ENCODE measurements around the gene ADAMTS12. TPM values are rescaled to one million over a fixed set of nuclear protein-coding genes. Genes with fewer than 3 reads are reported as not detected.

ADAMTS12 gene
- total and polyA plus RNA-seq, 4 donors: 0.49 to 6.4 (median 2.3) TPM

- WGBS: 90% methylated on average over 1 of the region's 1 CpG
- TF ChIP-seq ZBTB33 (IDR thresholded peaks at IDR 0.05): no peak
- no peak for TF ChIP-seq GABPA (IDR thresholded peaks at IDR 0.05 in 1 of 2, conservative IDR thresholded peaks at IDR 0.05 in 1 of 2)
- no peak for TF ChIP-seq FOXA1 (IDR thresholded peaks at IDR 0.05)
- TF ChIP-seq EGR1 (IDR thresholded peaks at IDR 0.05; ENCODE audit: low read depth in 2 of 2): no peak
- TF ChIP-seq JUND (IDR thresholded peaks at IDR 0.05): no peak
- no peak for TF ChIP-seq HNF4A (conservative IDR thresholded peaks at IDR 0.05)
- TF ChIP-seq ATF3 (IDR thresholded peaks at IDR 0.05): no peak
- no peak for TF ChIP-seq TAF1 (conservative IDR thresholded peaks at IDR 0.05)
- no peak for TF ChIP-seq YY1 (IDR thresholded peaks at IDR 0.05)
- TF ChIP-seq, protein P1, sequence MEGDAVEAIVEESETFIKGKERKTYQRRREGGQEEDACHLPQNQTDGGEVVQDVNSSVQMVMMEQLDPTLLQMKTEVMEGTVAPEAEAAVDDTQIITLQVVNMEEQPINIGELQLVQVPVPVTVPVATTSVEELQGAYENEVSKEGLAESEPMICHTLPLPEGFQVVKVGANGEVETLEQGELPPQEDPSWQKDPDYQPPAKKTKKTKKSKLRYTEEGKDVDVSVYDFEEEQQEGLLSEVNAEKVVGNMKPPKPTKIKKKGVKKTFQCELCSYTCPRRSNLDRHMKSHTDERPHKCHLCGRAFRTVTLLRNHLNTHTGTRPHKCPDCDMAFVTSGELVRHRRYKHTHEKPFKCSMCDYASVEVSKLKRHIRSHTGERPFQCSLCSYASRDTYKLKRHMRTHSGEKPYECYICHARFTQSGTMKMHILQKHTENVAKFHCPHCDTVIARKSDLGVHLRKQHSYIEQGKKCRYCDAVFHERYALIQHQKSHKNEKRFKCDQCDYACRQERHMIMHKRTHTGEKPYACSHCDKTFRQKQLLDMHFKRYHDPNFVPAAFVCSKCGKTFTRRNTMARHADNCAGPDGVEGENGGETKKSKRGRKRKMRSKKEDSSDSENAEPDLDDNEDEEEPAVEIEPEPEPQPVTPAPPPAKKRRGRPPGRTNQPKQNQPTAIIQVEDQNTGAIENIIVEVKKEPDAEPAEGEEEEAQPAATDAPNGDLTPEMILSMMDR (IDR thresholded peaks at IDR 0.05; ENCODE audit: low read depth, low read length, missing input control): no peak
- TF ChIP-seq SP1 (IDR thresholded peaks at IDR 0.05): no peak
- TF ChIP-seq FOXA2 (IDR thresholded peaks at IDR 0.05): no peak
- TF ChIP-seq RXRA (IDR thresholded peaks at IDR 0.05): no peak
- no peak for TF ChIP-seq MAX (IDR thresholded peaks at IDR 0.05)
- TF ChIP-seq, protein P2, sequence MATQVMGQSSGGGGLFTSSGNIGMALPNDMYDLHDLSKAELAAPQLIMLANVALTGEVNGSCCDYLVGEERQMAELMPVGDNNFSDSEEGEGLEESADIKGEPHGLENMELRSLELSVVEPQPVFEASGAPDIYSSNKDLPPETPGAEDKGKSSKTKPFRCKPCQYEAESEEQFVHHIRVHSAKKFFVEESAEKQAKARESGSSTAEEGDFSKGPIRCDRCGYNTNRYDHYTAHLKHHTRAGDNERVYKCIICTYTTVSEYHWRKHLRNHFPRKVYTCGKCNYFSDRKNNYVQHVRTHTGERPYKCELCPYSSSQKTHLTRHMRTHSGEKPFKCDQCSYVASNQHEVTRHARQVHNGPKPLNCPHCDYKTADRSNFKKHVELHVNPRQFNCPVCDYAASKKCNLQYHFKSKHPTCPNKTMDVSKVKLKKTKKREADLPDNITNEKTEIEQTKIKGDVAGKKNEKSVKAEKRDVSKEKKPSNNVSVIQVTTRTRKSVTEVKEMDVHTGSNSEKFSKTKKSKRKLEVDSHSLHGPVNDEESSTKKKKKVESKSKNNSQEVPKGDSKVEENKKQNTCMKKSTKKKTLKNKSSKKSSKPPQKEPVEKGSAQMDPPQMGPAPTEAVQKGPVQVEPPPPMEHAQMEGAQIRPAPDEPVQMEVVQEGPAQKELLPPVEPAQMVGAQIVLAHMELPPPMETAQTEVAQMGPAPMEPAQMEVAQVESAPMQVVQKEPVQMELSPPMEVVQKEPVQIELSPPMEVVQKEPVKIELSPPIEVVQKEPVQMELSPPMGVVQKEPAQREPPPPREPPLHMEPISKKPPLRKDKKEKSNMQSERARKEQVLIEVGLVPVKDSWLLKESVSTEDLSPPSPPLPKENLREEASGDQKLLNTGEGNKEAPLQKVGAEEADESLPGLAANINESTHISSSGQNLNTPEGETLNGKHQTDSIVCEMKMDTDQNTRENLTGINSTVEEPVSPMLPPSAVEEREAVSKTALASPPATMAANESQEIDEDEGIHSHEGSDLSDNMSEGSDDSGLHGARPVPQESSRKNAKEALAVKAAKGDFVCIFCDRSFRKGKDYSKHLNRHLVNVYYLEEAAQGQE (IDR thresholded peaks at IDR 0.05): no peak
- no peak for TF ChIP-seq NR2F2 (IDR thresholded peaks at IDR 0.05)
- no peak for TF ChIP-seq HNF4G (IDR thresholded peaks at IDR 0.05)
- no peak for TF ChIP-seq RAD21 (IDR thresholded peaks at IDR 0.05)
- H3K9me3 ChIP-seq (ENCODE audit: control insufficient read depth in 4 of 4, low read length in 3 of 4): no peaks in the 10 kb centered on the region
These were observed 260.7 kb downstream of the ADAMTS12 start for GRCh38 chr5:33631139-33631538.

More at GRCh38 chr5:33631139-33631538, 260.7 kb downstream of the ADAMTS12 start:
- no peak for DNase-seq (ENCODE audit: low spot score)
- H3K36me3 ChIP-seq (ENCODE audit: control insufficient read depth in 4 of 4, insufficient read depth in 3 of 4, low read depth in 1 of 4, low read length in 3 of 4): no peaks in the 10 kb centered on the region
- no peaks in the 10 kb centered on the region for H3K4me1 ChIP-seq (ENCODE audit: control insufficient read depth in 4 of 4, insufficient read depth in 4 of 4, low read length in 3 of 4)
- peaks cover 0 to 3% (median 0%) of the 10 kb centered on the region in 4 donors for H3K27me3 ChIP-seq (ENCODE audit: control insufficient read depth in 4 of 4, insufficient read depth in 4 of 4, low read length in 3 of 4)
- no peak overlapping the region for H3K27ac ChIP-seq (ENCODE audit: low read depth in 1 of 2, low read length in 2 of 2)
- no peak overlapping the region for H3K4me3 ChIP-seq (ENCODE audit: low read depth in 1 of 3, low read length in 3 of 3)
- H3K9ac ChIP-seq (ENCODE audit: low read depth in 1 of 2, low read length in 2 of 2): no peak overlapping the region

All from liver (tissue), 9 donors.